Spinal cord (tissue), 10 donors: Measurements from ENCODE around the gene GCLC. TPM values are rescaled to one million over a fixed set of nuclear protein-coding genes. Genes with fewer than 3 reads are reported as not detected.

Experiments
- DNase-seq, 6 donors: peaks; one replicate each; pipeline versions ENCODE4 v3.0.0 to v3.0.0-alpha.2; 2013 to 2015; ENCODE audit warnings: low spot score in 6 of 6, low read depth in 4 of 6
- H3K27ac ChIP-seq: one replicate; pipeline ENCODE4 v1.5.1; 2013; ENCODE audit warnings: low read depth, low read length, control low read depth
- H3K27me3 ChIP-seq: one replicate; pipeline ENCODE4 v1.6.1; 2013; ENCODE audit warnings: low read length; ENCODE audit not compliant: control insufficient read depth, insufficient read depth
- H3K36me3 ChIP-seq: one replicate; pipeline ENCODE4 v1.6.1; 2013; ENCODE audit warnings: low read length; ENCODE audit not compliant: control insufficient read depth, insufficient read depth
- H3K4me1 ChIP-seq: one replicate; pipeline ENCODE4 v1.6.1; 2013; ENCODE audit warnings: low read length; ENCODE audit not compliant: control insufficient read depth, insufficient read depth
- H3K4me3 ChIP-seq: one replicate; pipeline ENCODE4 v1.5.1; 2013; ENCODE audit warnings: low read depth, low read length, control low read depth
- H3K9me3 ChIP-seq: one replicate; pipeline ENCODE4 v1.6.1; 2013; ENCODE audit warnings: low read length; ENCODE audit not compliant: control insufficient read depth, insufficient read depth
- WGBS: methylation state at CpG from one replicate; pipeline ENCODE4 v1.1.5; 2013; ENCODE audit warnings: missing lambda C conversion rate; ENCODE audit not compliant: insufficient coverage; 5-methylcytosine and 5-hydroxymethylcytosine counted together
- polyA plus RNA-seq, 2 donors: library from polyadenylated mRNA; unstranded; fragments of 120-200 nt; gene quantifications; one replicate each; pipeline ENCODE4 v1.2.1, GENCODE V29; 2013; ENCODE audit not compliant: insufficient read length in 2 of 2
- total RNA-seq, 2 donors: library from RNA; depleted of rRNA in 1 of 2; stranded (reverse); fragments of 120-200 nt in 1 of 2; fragments of >200 nt in 1 of 2; gene quantifications; one replicate each; pipeline versions ENCODE4 v1.2.3 to v1.2.4, GENCODE V29; 2013 to 2014
- donor health status: healthy.

GCLC gene
- total and polyA plus RNA-seq, 4 donors: 31.1 to 61.5 (median 38.6) TPM

- no peak for DNase-seq
- Histone ChIP-seq H3K4me1 (no peaks in the 10 kb centered on the region), H3K9me3 (no peaks in the 10 kb centered on the region), H3K27ac (no peak overlapping the region), H3K27me3 (no peaks in the 10 kb centered on the region), H3K4me3 (no peak overlapping the region), H3K36me3 (no peaks in the 10 kb centered on the region)
- no CpG with 5 or more reads among the region's 1 CpG for WGBS
Measured at GRCh38 chr6:53466257-53466656, 78.6 kb downstream of the GCLC start.

- H3K27ac ChIP-seq: no peak overlapping the region
- WGBS: 86% methylated on average over 5 of the region's 5 CpGs
Measured at GRCh38 chr6:53465732-53466131, 79.2 kb downstream of the GCLC start.

GRCh38 chr6:53464927-53465460 lies 79.9 kb downstream of the GCLC start:
- no peak overlapping the region for H3K27ac ChIP-seq
- H3K4me3 ChIP-seq: no peak overlapping the region
- no peaks in the 10 kb centered on the region for H3K36me3 ChIP-seq
- DNase-seq: no peak
- H3K9me3 ChIP-seq: no peaks in the 10 kb centered on the region
- no peaks in the 10 kb centered on the region for H3K4me1 ChIP-seq
- H3K27me3 ChIP-seq: no peaks in the 10 kb centered on the region
- 94% methylated on average over 4 of the region's 7 CpGs for WGBS

More at GRCh38 chr6:53465732-53466131, 79.2 kb downstream of the GCLC start:
- H3K36me3 ChIP-seq: no peaks in the 10 kb centered on the region
- DNase-seq: no peak
- H3K4me1 ChIP-seq: no peaks in the 10 kb centered on the region
- H3K4me3 ChIP-seq: no peak overlapping the region
- no peaks in the 10 kb centered on the region for H3K9me3 ChIP-seq
- no peaks in the 10 kb centered on the region for H3K27me3 ChIP-seq

- no peaks in the 10 kb centered on the region for H3K9me3 ChIP-seq
- no peaks in the 10 kb centered on the region for H3K36me3 ChIP-seq
- no peak for DNase-seq
- H3K4me1 ChIP-seq: no peaks in the 10 kb centered on the region
- H3K4me3 ChIP-seq: no peak overlapping the region
- WGBS: 100% methylated on average over 2 of the region's 5 CpGs
- no peak overlapping the region for H3K27ac ChIP-seq
- no peaks in the 10 kb centered on the region for H3K27me3 ChIP-seq
Measured at GRCh38 chr6:53464483-53464882, 80.4 kb downstream of the GCLC start.

GRCh38 chr6:53461696-53462095 lies 83.2 kb downstream of the GCLC start:
- Histone ChIP-seq H3K36me3 (no peaks in the 10 kb centered on the region), H3K27ac (no peak overlapping the region), H3K27me3 (no peaks in the 10 kb centered on the region), H3K4me1 (no peaks in the 10 kb centered on the region), H3K9me3 (no peaks in the 10 kb centered on the region), H3K4me3 (no peak overlapping the region)
- peak in 2 of 6 donors; percentile 2 to 8 for DNase-seq
- WGBS: 23% methylated on average over 2 of the region's 5 CpGs

- WGBS: no CpG with 5 or more reads among the region's 1 CpG
- DNase-seq: no peak
- Histone ChIP-seq H3K9me3 (no peaks in the 10 kb centered on the region), H3K36me3 (no peaks in the 10 kb centered on the region), H3K27me3 (no peaks in the 10 kb centered on the region), H3K27ac (no peak overlapping the region), H3K4me1 (no peaks in the 10 kb centered on the region), H3K4me3 (no peak overlapping the region)
Measured at GRCh38 chr6:53461041-53461656, 83.8 kb downstream of the GCLC start.

- no peaks in the 10 kb centered on the region for H3K9me3 ChIP-seq
- no peaks in the 10 kb centered on the region for H3K36me3 ChIP-seq
- 86% methylated on average over 2 of the region's 3 CpGs for WGBS
- no peak for DNase-seq
- no peaks in the 10 kb centered on the region for H3K27me3 ChIP-seq
- H3K4me3 ChIP-seq: no peak overlapping the region
- H3K4me1 ChIP-seq: no peaks in the 10 kb centered on the region
- H3K27ac ChIP-seq: no peak overlapping the region
Measured at GRCh38 chr6:53458105-53458866, 86.6 kb downstream of the GCLC start.

- no peaks in the 10 kb centered on the region for H3K4me1 ChIP-seq
- WGBS: no CpG with 5 or more reads among the region's 1 CpG
- no peak for DNase-seq
- no peaks in the 10 kb centered on the region for H3K9me3 ChIP-seq
- H3K4me3 ChIP-seq: no peak overlapping the region
- H3K27me3 ChIP-seq: no peaks in the 10 kb centered on the region
- H3K36me3 ChIP-seq: no peaks in the 10 kb centered on the region
- H3K27ac ChIP-seq: no peak overlapping the region
Measured at GRCh38 chr6:53456809-53457208, 88.1 kb downstream of the GCLC start.

- Histone ChIP-seq H3K27ac (no peak overlapping the region), H3K9me3 (no peaks in the 10 kb centered on the region), H3K4me1 (no peaks in the 10 kb centered on the region), H3K27me3 (no peaks in the 10 kb centered on the region), H3K4me3 (no peak overlapping the region), H3K36me3 (no peaks in the 10 kb centered on the region)
- no peak for DNase-seq
- no CpG with 5 or more reads among the region's 1 CpG for WGBS
Measured at GRCh38 chr6:53455678-53456077, 89.2 kb downstream of the GCLC start.

- H3K27me3 ChIP-seq: no peaks in the 10 kb centered on the region
- no CpG with 5 or more reads among the region's 3 CpGs for WGBS
- H3K27ac ChIP-seq: no peak overlapping the region
- H3K4me1 ChIP-seq: no peaks in the 10 kb centered on the region
- no peak for DNase-seq
- H3K36me3 ChIP-seq: no peaks in the 10 kb centered on the region
- H3K4me3 ChIP-seq: no peak overlapping the region
- no peaks in the 10 kb centered on the region for H3K9me3 ChIP-seq
Measured at GRCh38 chr6:53451165-53451564, 93.7 kb downstream of the GCLC start.
